ENCODE results near the gene GIMAP1. TPM values are rescaled to one million over a fixed set of nuclear protein-coding genes. Genes with fewer than 3 reads are reported as not detected.

GIMAP1 gene
- total and polyA plus RNA-seq, 2 of the 8 experiments (the other 6 are each of a cell fraction or from before 2014, with no cell fraction given) = not detected

GRCh38 chr7:150751702-150752101, 35.3 kb downstream of the GIMAP1 start:
- no peak overlapping the region for H2AFZ ChIP-seq (ENCODE audit: low read length)
- no peaks in the 10 kb centered on the region for H3K4me1 ChIP-seq (replicated peaks in 1 of 4; ENCODE audit: control insufficient read depth in 3 of 4, insufficient read depth in 4 of 4, low read length in 3 of 4)
- no peak overlapping the region for H3K4me2 ChIP-seq (ENCODE audit: insufficient read depth in 1 of 2, low read depth in 2 of 2, low read length in 2 of 2)
- no peak overlapping the region for H4K91ac ChIP-seq (replicated peaks; ENCODE audit: insufficient read length, low read length)
- DNase-seq (ENCODE audit: low read depth in 1 of 2, low spot score in 2 of 2) (no peak), FAIRE-seq (no peak)
- H4K20me1 ChIP-seq (replicated peaks in 1 of 2; ENCODE audit: control insufficient read depth in 1 of 2, insufficient read depth in 2 of 2, low read length in 2 of 2) = peaks cover 0 to 4% of the 10 kb centered on the region in 2 experiments
- no peaks in the 10 kb centered on the region for H3K79me2 ChIP-seq (ENCODE audit: control insufficient read depth in 1 of 2, insufficient read depth in 2 of 2, low read length in 2 of 2)
- no peaks in the 10 kb centered on the region for H3K36me3 ChIP-seq (ENCODE audit: control insufficient read depth in 2 of 4, insufficient read depth in 4 of 4, low read length in 3 of 4)
- no peak overlapping the region for H4K8ac ChIP-seq (ENCODE audit: extremely low read depth, insufficient read depth, low read length)
- no peak overlapping the region for H3K56ac ChIP-seq (replicated peaks; ENCODE audit: insufficient read length, low read depth, low read length)
- TF ChIP-seq EGR1 (IDR thresholded peaks at IDR 0.05; ENCODE audit: borderline replicate concordance, low read depth, low read length) (no peak), TAF1 (IDR thresholded peaks at IDR 0.05; ENCODE audit: low read depth, low read length) (no peak), MAFK (IDR thresholded peaks at IDR 0.05; ENCODE audit: low read depth, low read length) (no peak), SP1 (IDR thresholded peaks at IDR 0.05; ENCODE audit: low read depth, low read length) (no peak), CBX5 (IDR thresholded peaks at IDR 0.05; ENCODE audit: low read depth, low read length) (no peak), PHF8 (conservative IDR thresholded peaks at IDR 0.05; ENCODE audit: low read depth, low read length) (no peak), ATF3 (IDR thresholded peaks at IDR 0.05; ENCODE audit: insufficient read depth, low read depth, low read length) (no peak)
- no peak overlapping the region for H3K14ac ChIP-seq (ENCODE audit: insufficient read length)
- no peak overlapping the region for H3K4ac ChIP-seq (replicated peaks; ENCODE audit: insufficient read length, low read depth, low read length)
- no peak overlapping the region for H3K27ac ChIP-seq (ENCODE audit: low read depth, low read length)
- H2BK20ac ChIP-seq (ENCODE audit: low read length) = no peak overlapping the region
- no peaks in the 10 kb centered on the region for H3K9me3 ChIP-seq (ENCODE audit: insufficient read depth in 2 of 2, low read depth in 1 of 2, low read length in 1 of 2)
- no peak overlapping the region for H2BK15ac ChIP-seq (ENCODE audit: low read length)
- WGBS, 2 experiments (ENCODE audit: extremely low coverage in 1 of 2, insufficient coverage in 1 of 2, insufficient read length in 1 of 2, insufficient replicate concordance in 2 of 2, low coverage in 1 of 2, low lambda C conversion rate in 2 of 2, missing lambda C conversion rate in 1 of 2) = 81% methylated on average over 2 of the region's 2 CpGs; no CpG with 5 or more reads in 1 of the 2 experiments
- H3K23me2 ChIP-seq (ENCODE audit: low read depth, low read length) = no peaks in the 10 kb centered on the region
- ChIA-PET CTCF (ENCODE audit: partially characterized antibody) (interaction anchor here (1.3 kb wide), 1 partner anchor 10 kb away, joined by 3 read pairs; no protein-coding TSS in a partner anchor), POLR2A (ENCODE audit: partially characterized antibody) (no interaction called here)
- H3K18ac ChIP-seq (ENCODE audit: extremely low read depth, low read length) = no peak overlapping the region
- peaks cover 0 to 33% (median 20%) of the 10 kb centered on the region in 4 experiments; a peak in 6 of 7 replicates for H3K27me3 ChIP-seq (replicated peaks in 1 of 4; ENCODE audit: control insufficient read depth in 3 of 4, extremely low read depth in 1 of 4, insufficient read depth in 3 of 4, low read length in 3 of 4)
- H4K5ac ChIP-seq (ENCODE audit: insufficient read length, low read depth, low read length) = no peak overlapping the region
- H2BK120ac ChIP-seq (replicated peaks; ENCODE audit: low read depth, low read length) = no peak overlapping the region
- H2BK12ac ChIP-seq (ENCODE audit: low read depth, low read length) = no peak overlapping the region
- no peak overlapping the region for H2BK5ac ChIP-seq (ENCODE audit: low read depth, low read length)
- H3K4me3 ChIP-seq (ENCODE audit: extremely low read depth in 1 of 4, insufficient read depth in 2 of 4, low read depth in 3 of 4, low read length in 4 of 4) = no peak overlapping the region
- no peak overlapping the region for H3K9ac ChIP-seq (replicated peaks in 1 of 4; ENCODE audit: extremely low read depth in 1 of 4, low read depth in 3 of 4, low read length in 3 of 4)
- no peak overlapping the region for H3K23ac ChIP-seq (ENCODE audit: insufficient read length)
- H3K79me1 ChIP-seq (ENCODE audit: low read depth, low read length) = no peaks in the 10 kb centered on the region
- no peak overlapping the region for H2AK5ac ChIP-seq (ENCODE audit: low read depth, low read length)

All from H1 (cell line).